Mesendoderm (in vitro differentiated cells): ENCODE data around the gene UBE2E2.
"Not testable (repeated sequence)": the region's sequence is repeated elsewhere in the genome, so short reads cannot be mapped to it uniquely, and the experiment has no call there.

Experiments
- DNase-seq: peaks from one replicate; pipeline ENCODE4 v3.0.0; 2013
- H2AK5ac ChIP-seq: 2 replicates; pipeline ENCODE4 v1.6.1; 2013; ENCODE audit warnings: low read length, inconsistent platforms
- H2BK120ac ChIP-seq: 2 replicates; pipeline ENCODE4 v1.6.1; 2013; ENCODE audit warnings: low read depth, mild to moderate bottlenecking, low read length, moderate library complexity, mixed read lengths
- H2BK15ac ChIP-seq: replicated peaks from 2 replicates; pipeline ENCODE4 v1.6.1; 2013; ENCODE audit warnings: low read depth, mild to moderate bottlenecking, moderate library complexity
- H2BK5ac ChIP-seq: 2 replicates; pipeline ENCODE4 v1.6.1; 2013; ENCODE audit warnings: low read length, inconsistent platforms
- H3K18ac ChIP-seq: 2 replicates; pipeline ENCODE4 v1.6.1; 2013; ENCODE audit warnings: mild to moderate bottlenecking, low read length, mixed read lengths
- H3K23ac ChIP-seq: one replicate; pipeline ENCODE4 v1.6.1; 2013; ENCODE audit warnings: low read length
- H3K27ac ChIP-seq: 2 replicates; pipeline ENCODE4 v1.5.1; 2013; ENCODE audit warnings: low read depth, mild to moderate bottlenecking, inconsistent platforms, low read length, moderate library complexity
- H3K27me3 ChIP-seq: 2 replicates; pipeline ENCODE4 v1.6.1; 2013; ENCODE audit warnings: low read length, control low read depth, mild to moderate bottlenecking, inconsistent platforms; ENCODE audit not compliant: insufficient read depth, poor library complexity
- H3K36me3 ChIP-seq: 2 replicates; pipeline ENCODE4 v1.6.1; 2013; ENCODE audit warnings: low read length, inconsistent platforms; ENCODE audit not compliant: control insufficient read depth, insufficient read depth
- H3K4ac ChIP-seq: one replicate; pipeline ENCODE4 v1.6.1; 2013; ENCODE audit warnings: low read depth, mild to moderate bottlenecking, low read length, moderate library complexity
- H3K4me1 ChIP-seq: 2 replicates; pipeline ENCODE4 v1.6.1; 2013; ENCODE audit warnings: low read depth, low read length, inconsistent platforms; ENCODE audit not compliant: control insufficient read depth
- H3K4me2 ChIP-seq: 2 replicates; pipeline ENCODE4 v1.6.1; 2013; ENCODE audit warnings: low read length
- H3K4me3 ChIP-seq: 2 replicates; pipeline ENCODE4 v1.5.1; 2013; ENCODE audit warnings: mild to moderate bottlenecking, low read length
- H3K56ac ChIP-seq: one replicate; pipeline ENCODE4 v1.6.1; 2013; ENCODE audit warnings: low read length
- H3K79me1 ChIP-seq: 2 replicates; pipeline ENCODE4 v1.6.1; 2013; ENCODE audit warnings: low read length, inconsistent platforms
- H3K79me2 ChIP-seq: 2 replicates; pipeline ENCODE4 v1.6.1; 2013; ENCODE audit warnings: mild to moderate bottlenecking, low read length; ENCODE audit not compliant: control insufficient read depth, insufficient read depth
- H3K9ac ChIP-seq: 2 replicates; pipeline ENCODE4 v1.6.1; 2013; ENCODE audit warnings: low read length, inconsistent platforms
- H4K5ac ChIP-seq: one replicate; pipeline ENCODE4 v1.6.1; 2013; ENCODE audit warnings: low read length
- H4K8ac ChIP-seq: one replicate; pipeline ENCODE4 v1.6.1; 2013; ENCODE audit warnings: low read depth, mild to moderate bottlenecking, control low read depth, low read length, moderate library complexity
- WGBS: extraction: QIAGEN DNeasy Blood & Tissue Kit; methylation state at CpG from one replicate; pipeline ENCODE4 v1.1.7; 2013; ENCODE audit warnings: low lambda C conversion rate, missing lambda C conversion rate; ENCODE audit not compliant: insufficient coverage; ENCODE audit errors: extremely low coverage; 5-methylcytosine and 5-hydroxymethylcytosine counted together

UBE2E2 gene

GRCh38 chr3:23176839-23177238 is 26.3 kb upstream of the UBE2E2 start:
- not testable (repeated sequence) for H3K4ac ChIP-seq, H3K4me3 ChIP-seq, H3K79me2 ChIP-seq, H2BK15ac ChIP-seq, H3K27ac ChIP-seq, H3K9ac ChIP-seq, DNase-seq, H3K56ac ChIP-seq, H2BK5ac ChIP-seq, H3K4me1 ChIP-seq, H2AK5ac ChIP-seq, H3K36me3 ChIP-seq, H3K23ac ChIP-seq, H3K27me3 ChIP-seq, H3K4me2 ChIP-seq, H3K79me1 ChIP-seq, H3K18ac ChIP-seq, H4K8ac ChIP-seq, H4K5ac ChIP-seq, H2BK120ac ChIP-seq
- no CpG with 5 or more reads among the region's 4 CpGs for whole genome bisulfite sequencing

- Histone ChIP-seq H3K27me3 (no peaks in the 10 kb centered on the region), H3K79me2 (no peaks in the 10 kb centered on the region), H2BK120ac (no peak overlapping the region), H3K4me1 (peaks cover 2% of the 10 kb centered on the region), H3K27ac (no peak overlapping the region), H3K79me1 (no peaks in the 10 kb centered on the region), H3K9ac (no peak overlapping the region), H3K56ac (no peak overlapping the region), H2AK5ac (no peak overlapping the region), H4K5ac (no peak overlapping the region), H3K4me3 (no peak overlapping the region), H3K23ac (no peak overlapping the region), H4K8ac (no peak overlapping the region), H2BK15ac (no peak overlapping the region), H3K4me2 (no peak overlapping the region), H3K36me3 (no peaks in the 10 kb centered on the region), H3K4ac (no peak overlapping the region), H2BK5ac (no peak overlapping the region), H3K18ac (no peak overlapping the region)
- DNase-seq: no peak
- WGBS: no CpG with 5 or more reads among the region's 3 CpGs
Measured at GRCh38 chr3:23182996-23183513, 20.1 kb upstream of the UBE2E2 start.

GRCh38 chr3:23183731-23184130 is 19.4 kb upstream of the UBE2E2 start:
- H4K8ac ChIP-seq: no peak overlapping the region
- no peaks in the 10 kb centered on the region for H3K27me3 ChIP-seq
- no peak overlapping the region for H3K27ac ChIP-seq
- no peak overlapping the region for H3K18ac ChIP-seq
- no peak overlapping the region for H2BK120ac ChIP-seq
- H2AK5ac ChIP-seq: no peak overlapping the region
- no peak overlapping the region for H4K5ac ChIP-seq
- H3K36me3 ChIP-seq: no peaks in the 10 kb centered on the region
- no peak overlapping the region for H3K4me3 ChIP-seq
- no peak overlapping the region for H3K4ac ChIP-seq
- no peak overlapping the region for H3K23ac ChIP-seq
- no peak overlapping the region for H3K56ac ChIP-seq
- no CpG with 5 or more reads among the region's 3 CpGs for WGBS
- H2BK15ac ChIP-seq: no peak overlapping the region
- H3K79me1 ChIP-seq: no peaks in the 10 kb centered on the region
- DNase-seq: peak; percentile 91
- H3K4me2 ChIP-seq: no peak overlapping the region
- H2BK5ac ChIP-seq: no peak overlapping the region
- no peaks in the 10 kb centered on the region for H3K79me2 ChIP-seq
- peaks cover 2% of the 10 kb centered on the region for H3K4me1 ChIP-seq
- no peak overlapping the region for H3K9ac ChIP-seq

GRCh38 chr3:23185861-23186260 is 17.3 kb upstream of the UBE2E2 start:
- Histone ChIP-seq H3K27ac (no peak overlapping the region), H4K8ac (no peak overlapping the region), H3K4me2 (no peak overlapping the region), H3K27me3 (no peaks in the 10 kb centered on the region), H3K36me3 (no peaks in the 10 kb centered on the region), H3K23ac (no peak overlapping the region), H3K4ac (no peak overlapping the region), H3K18ac (no peak overlapping the region), H2AK5ac (no peak overlapping the region), H3K56ac (no peak overlapping the region), H3K79me2 (no peaks in the 10 kb centered on the region), H3K4me1 (peaks cover 2% of the 10 kb centered on the region), H3K79me1 (no peaks in the 10 kb centered on the region), H3K4me3 (no peak overlapping the region), H3K9ac (no peak overlapping the region), H2BK5ac (no peak overlapping the region), H2BK120ac (no peak overlapping the region), H4K5ac (no peak overlapping the region), H2BK15ac (no peak overlapping the region)
- DNase-seq: no peak
- WGBS: no CpG with 5 or more reads among the region's 2 CpGs

- H2AK5ac ChIP-seq: no peak overlapping the region
- no peak overlapping the region for H2BK120ac ChIP-seq
- H3K56ac ChIP-seq: no peak overlapping the region
- H3K23ac ChIP-seq: no peak overlapping the region
- H3K4ac ChIP-seq: no peak overlapping the region
- H3K9ac ChIP-seq: no peak overlapping the region
- no peak overlapping the region for H4K8ac ChIP-seq
- WGBS: no CpG with 5 or more reads among the region's 1 CpG
- H3K4me2 ChIP-seq: no peak overlapping the region
- no peaks in the 10 kb centered on the region for H3K79me1 ChIP-seq
- H3K27me3 ChIP-seq: no peaks in the 10 kb centered on the region
- no peak for DNase-seq
- H4K5ac ChIP-seq: no peak overlapping the region
- H3K27ac ChIP-seq: no peak overlapping the region
- no peak overlapping the region for H2BK5ac ChIP-seq
- peaks cover 2% of the 10 kb centered on the region for H3K4me1 ChIP-seq
- H3K36me3 ChIP-seq: no peaks in the 10 kb centered on the region
- H3K18ac ChIP-seq: no peak overlapping the region
- H2BK15ac ChIP-seq: no peak overlapping the region
- no peak overlapping the region for H3K4me3 ChIP-seq
- H3K79me2 ChIP-seq: no peaks in the 10 kb centered on the region
Measured at GRCh38 chr3:23189187-23189586, 13.9 kb upstream of the UBE2E2 start.

- no peak overlapping the region for H2BK120ac ChIP-seq
- no peak for DNase-seq
- no peak overlapping the region for H3K4ac ChIP-seq
Measured at GRCh38 chr3:23192816-23193215, 10.3 kb upstream of the UBE2E2 start.

More at GRCh38 chr3:23192816-23193215, 10.3 kb upstream of the UBE2E2 start:
- no peak overlapping the region for H4K5ac ChIP-seq
- peaks cover 2% of the 10 kb centered on the region for H3K4me1 ChIP-seq
- H3K4me3 ChIP-seq: no peak overlapping the region
- H3K23ac ChIP-seq: no peak overlapping the region
- no peak overlapping the region for H2BK5ac ChIP-seq
- H3K36me3 ChIP-seq: no peaks in the 10 kb centered on the region
- no CpG with 5 or more reads among the region's 2 CpGs for WGBS
- H2AK5ac ChIP-seq: no peak overlapping the region
- no peak overlapping the region for H3K9ac ChIP-seq
- H4K8ac ChIP-seq: no peak overlapping the region
- no peak overlapping the region for H3K18ac ChIP-seq
- no peak overlapping the region for H2BK15ac ChIP-seq
- H3K27me3 ChIP-seq: no peaks in the 10 kb centered on the region
- H3K27ac ChIP-seq: no peak overlapping the region
- no peaks in the 10 kb centered on the region for H3K79me2 ChIP-seq
- no peak overlapping the region for H3K56ac ChIP-seq
- no peaks in the 10 kb centered on the region for H3K79me1 ChIP-seq
- H3K4me2 ChIP-seq: no peak overlapping the region
